Neural cell (in vitro differentiated cells): ENCODE data around the gene DCAF8. TPM values are rescaled to one million over a fixed set of nuclear protein-coding genes. Genes with fewer than 3 reads are reported as not detected.

Source experiments
- H2AFZ ChIP-seq: fragments of 200-600, 300-800 bp; sonication (generic), shearing (Covaris generic); 2 replicates; pipeline ENCODE4 v1.6.0; 2014; ENCODE audit warnings: low read depth, mild to moderate bottlenecking, antibody characterized with exemption, low read length, moderate library complexity
- H3F3A ChIP-seq: fragments of 200-600 bp; shearing (Covaris generic); 2 replicates; pipeline ENCODE4 v1.6.1; 2016; ENCODE audit warnings: mild to moderate bottlenecking, moderate library complexity, mixed read lengths, antibody characterized with exemption, low read length; ENCODE audit not compliant: insufficient read depth, poor library complexity, severe bottlenecking
- H3K27ac ChIP-seq: fragments of 200-600, 300-800 bp; sonication (generic), shearing (Covaris generic); 2 replicates; pipeline ENCODE4 v1.5.1; 2014; ENCODE audit warnings: mild to moderate bottlenecking, low read length, moderate library complexity
- H3K27me3 ChIP-seq: fragments of 300-800, 200-600 bp; sonication (generic), shearing (Covaris generic); 2 replicates; pipeline ENCODE4 v1.6.0; 2014; ENCODE audit warnings: mild to moderate bottlenecking, low read depth, low read length, moderate library complexity; ENCODE audit not compliant: insufficient read depth
- H3K36me3 ChIP-seq: fragments of 300-800, 200-600 bp; sonication (generic), shearing (Covaris generic); 2 replicates; pipeline ENCODE4 v1.5.1; 2014; ENCODE audit warnings: mild to moderate bottlenecking, antibody characterized with exemption, low read length, moderate library complexity; ENCODE audit not compliant: insufficient read depth
- H3K4me2 ChIP-seq: fragments of 300-800, 200-600 bp; sonication (generic), shearing (Covaris generic); 2 replicates; pipeline ENCODE4 v1.6.0; 2014; ENCODE audit warnings: mild to moderate bottlenecking, low read length
- H3K4me3 ChIP-seq: fragments of 300-800, 200-600 bp; sonication (generic), shearing (Covaris generic); 2 replicates; pipeline ENCODE4 v1.5.1; 2014; ENCODE audit warnings: mild to moderate bottlenecking, low read length, moderate library complexity
- H3K79me2 ChIP-seq: fragments of 200-600 bp; shearing (Covaris generic); replicated peaks from 2 replicates; pipeline ENCODE4 v1.6.0; 2014; ENCODE audit warnings: mild to moderate bottlenecking, low read length, moderate library complexity; ENCODE audit not compliant: insufficient read depth
- H3K9ac ChIP-seq: fragments of 300-800, 200-600 bp; sonication (generic), shearing (Covaris generic); 2 replicates; pipeline ENCODE4 v1.6.1; 2016; ENCODE audit warnings: mild to moderate bottlenecking, low read length, mixed read lengths
- H3K9me2 ChIP-seq: fragments of 200-600 bp; shearing (Covaris generic); 2 replicates; pipeline ENCODE4 v1.6.1; 2016; ENCODE audit warnings: mild to moderate bottlenecking, low read length, mixed read lengths; ENCODE audit not compliant: insufficient read depth
- H3K9me3 ChIP-seq: fragments of 200-600, 300-800 bp; sonication (generic), shearing (Covaris generic); 2 replicates; pipeline ENCODE4 v1.6.1; 2016; ENCODE audit warnings: mild to moderate bottlenecking, mixed run types, low read length, moderate library complexity, mixed read lengths
- H4K20me1 ChIP-seq: fragments of 200-600 bp; shearing (Covaris generic); 2 replicates; pipeline ENCODE4 v1.6.1; 2016; ENCODE audit warnings: mild to moderate bottlenecking, mixed run types; ENCODE audit not compliant: insufficient read depth
- CTCF ChIP-seq: fragments of 450-650 bp; IDR thresholded peaks from 2 replicates; pipeline ENCODE4 v1.5.1; 2014; ENCODE audit warnings: antibody characterized with exemption, mild to moderate bottlenecking, moderate library complexity; ENCODE audit not compliant: poor library complexity, severe bottlenecking
- EP300 ChIP-seq: fragments of 450-650 bp; conservative IDR thresholded peaks from 2 replicates; pipeline ENCODE4 v1.6.1; 2014; ENCODE audit warnings: antibody characterized with exemption, mild to moderate bottlenecking, moderate library complexity; ENCODE audit not compliant: poor library complexity, severe bottlenecking
- EZH2 ChIP-seq: fragments of 200-600, 300-800 bp; shearing (Covaris generic), sonication (generic); IDR thresholded peaks from 2 replicates; pipeline ENCODE4 v1.6.1; 2014; ENCODE audit warnings: antibody characterized with exemption, low read length, borderline replicate concordance, mild to moderate bottlenecking; ENCODE audit not compliant: insufficient read depth, poor library complexity, severe bottlenecking
- MXI1 ChIP-seq: fragments of 450-650 bp; conservative IDR thresholded peaks from 2 replicates; pipeline ENCODE4 v1.6.1; 2014; ENCODE audit warnings: antibody characterized with exemption, mild to moderate bottlenecking; ENCODE audit not compliant: poor library complexity, severe bottlenecking
- POLR2AphosphoS5 ChIP-seq: IDR thresholded peaks from 2 replicates; pipeline ENCODE4 v1.6.1; 2012
- RAD21 ChIP-seq: fragments of 450-650 bp; conservative IDR thresholded peaks from 2 replicates; pipeline ENCODE4 v1.6.1; 2014; ENCODE audit warnings: antibody characterized with exemption, mild to moderate bottlenecking, moderate library complexity
- REST ChIP-seq: IDR thresholded peaks from 2 replicates; pipeline ENCODE4 v1.6.1; 2012; ENCODE audit warnings: borderline replicate concordance
- SMC3 ChIP-seq: fragments of 450-650 bp; conservative IDR thresholded peaks from 2 replicates; pipeline ENCODE4 v1.6.1; 2014; ENCODE audit warnings: antibody characterized with exemption, mild to moderate bottlenecking, moderate library complexity; ENCODE audit not compliant: poor library complexity
- TAF1 ChIP-seq: IDR thresholded peaks from 2 replicates; pipeline ENCODE4 v1.6.1; 2012; ENCODE audit warnings: low read depth
- polyA plus RNA-seq: library from polyadenylated mRNA; depleted of rRNA; stranded (reverse); fragments of >200 nt; gene quantifications from 2 replicates; pipeline ENCODE4 v1.2.3, GENCODE V29; 2014

Gene DCAF8
- polyA plus RNA-seq, 1 donor from 2014 or later, result 153 TPM

- H3K9me2 ChIP-seq, result no peaks in the 10 kb centered on the region
- no peak overlapping the region for H3K4me2 ChIP-seq
- H3K79me2 ChIP-seq, result peaks cover under 1% of the 10 kb centered on the region
- no peaks in the 10 kb centered on the region for H3K27me3 ChIP-seq
- H3F3A ChIP-seq, result no peaks in the 10 kb centered on the region
- no peak overlapping the region for H3K4me3 ChIP-seq
- H3K9ac ChIP-seq, result no peak overlapping the region
- TF ChIP-seq REST, result no peak
- TF ChIP-seq POLR2AphosphoS5, result no peak
- no peak for TF ChIP-seq RAD21
- no peak for TF ChIP-seq EP300
- no peak for TF ChIP-seq EZH2
- TF ChIP-seq TAF1, result no peak
- no peak for TF ChIP-seq MXI1
- no peak for TF ChIP-seq CTCF
- TF ChIP-seq SMC3, result no peak
- no peaks in the 10 kb centered on the region for H4K20me1 ChIP-seq
- H3K27ac ChIP-seq, result no peak overlapping the region
- no peaks in the 10 kb centered on the region for H3K9me3 ChIP-seq
- no peak overlapping the region for H2AFZ ChIP-seq
- peaks cover 32% of the 10 kb centered on the region for H3K36me3 ChIP-seq
Observed at GRCh38 chr1:160217481-160218051, 44.8 kb downstream of the DCAF8 start.

- Histone ChIP-seq H3K27me3 (no peaks in the 10 kb centered on the region), H3K9ac (no peak overlapping the region), H3K4me3 (no peak overlapping the region), H3K4me2 (no peak overlapping the region), H4K20me1 (no peaks in the 10 kb centered on the region), H3K9me3 (no peaks in the 10 kb centered on the region), H3K79me2 (peaks cover 11% of the 10 kb centered on the region), H3K27ac (no peak overlapping the region), H2AFZ (no peak overlapping the region), H3K9me2 (no peaks in the 10 kb centered on the region), H3F3A (no peaks in the 10 kb centered on the region), H3K36me3 (peaks cover 38% of the 10 kb centered on the region)
- no peak for TF ChIP-seq CTCF
- TF ChIP-seq RAD21, result no peak
- no peak for TF ChIP-seq MXI1
- no peak for TF ChIP-seq SMC3
- no peak for TF ChIP-seq POLR2AphosphoS5
- no peak for TF ChIP-seq REST
- TF ChIP-seq TAF1, result no peak
- TF ChIP-seq EP300, result no peak
- no peak for TF ChIP-seq EZH2
Observed at GRCh38 chr1:160216301-160216700, 46.0 kb downstream of the DCAF8 start.
